ENCODE results near the gene TRAIP.
A peak's percentile ranks its signal among the peaks of the same experiment; 100 is the strongest.
"Not testable (repeated sequence)": the region's sequence is repeated elsewhere in the genome, so short reads cannot be mapped to it uniquely, and the experiment has no call there.

Gene TRAIP

GRCh38 chr3:49790626-49791411, 65.5 kb downstream of the TRAIP start:
- FAIRE-seq = no peak

- no peak for FAIRE-seq
Observed at GRCh38 chr3:49788056-49788455, 68.3 kb downstream of the TRAIP start.

- no peak for FAIRE-seq
Observed at GRCh38 chr3:49787536-49787935, 68.8 kb downstream of the TRAIP start.

- FAIRE-seq = no peak
Observed at GRCh38 chr3:49787182-49787464, 69.2 kb downstream of the TRAIP start.

- peak; percentile 98 for FAIRE-seq
Observed at GRCh38 chr3:49786357-49787181, 69.8 kb downstream of the TRAIP start, which contains the start of gene IP6K1. IP6K1 (minus strand) TSS chr3:49786542; CDS start chr3:49748040, 38,502 bp downstream.

- FAIRE-seq = no peak
Observed at GRCh38 chr3:49785565-49786356, 70.6 kb downstream of the TRAIP start.

GRCh38 chr3:49782277-49782676, 74.1 kb downstream of the TRAIP start:
- not testable (repeated sequence) for FAIRE-seq

GRCh38 chr3:49781415-49782199, 74.8 kb downstream of the TRAIP start:
- FAIRE-seq = no peak

- FAIRE-seq = not testable (repeated sequence)
Observed at GRCh38 chr3:49780975-49781365, 75.4 kb downstream of the TRAIP start.

GRCh38 chr3:49780080-49780974, 76.0 kb downstream of the TRAIP start:
- no peak for FAIRE-seq

- no peak for FAIRE-seq
Observed at GRCh38 chr3:49779358-49780079, 76.8 kb downstream of the TRAIP start.

Data from endometrium (tissue), 2 donors.